GM12875 (cell line): ENCODE measurements around the gene C2CD2.

ENCODE experiments used
- H3K4me3 ChIP-seq: one replicate; pipeline ENCODE4 v1.5.1; 2011; ENCODE audit warnings: low read depth, low read length, control low read depth
- TF ChIP-seq, protein P1 (sequence below): IDR thresholded peaks from 2 replicates; pipeline ENCODE4 v1.5.1; 2011; ENCODE audit warnings: low read depth, mild to moderate bottlenecking, control low read depth, inconsistent platforms, low read length, moderate library complexity, borderline replicate concordance; ENCODE audit not compliant: insufficient read depth

Gene C2CD2

DNA sequence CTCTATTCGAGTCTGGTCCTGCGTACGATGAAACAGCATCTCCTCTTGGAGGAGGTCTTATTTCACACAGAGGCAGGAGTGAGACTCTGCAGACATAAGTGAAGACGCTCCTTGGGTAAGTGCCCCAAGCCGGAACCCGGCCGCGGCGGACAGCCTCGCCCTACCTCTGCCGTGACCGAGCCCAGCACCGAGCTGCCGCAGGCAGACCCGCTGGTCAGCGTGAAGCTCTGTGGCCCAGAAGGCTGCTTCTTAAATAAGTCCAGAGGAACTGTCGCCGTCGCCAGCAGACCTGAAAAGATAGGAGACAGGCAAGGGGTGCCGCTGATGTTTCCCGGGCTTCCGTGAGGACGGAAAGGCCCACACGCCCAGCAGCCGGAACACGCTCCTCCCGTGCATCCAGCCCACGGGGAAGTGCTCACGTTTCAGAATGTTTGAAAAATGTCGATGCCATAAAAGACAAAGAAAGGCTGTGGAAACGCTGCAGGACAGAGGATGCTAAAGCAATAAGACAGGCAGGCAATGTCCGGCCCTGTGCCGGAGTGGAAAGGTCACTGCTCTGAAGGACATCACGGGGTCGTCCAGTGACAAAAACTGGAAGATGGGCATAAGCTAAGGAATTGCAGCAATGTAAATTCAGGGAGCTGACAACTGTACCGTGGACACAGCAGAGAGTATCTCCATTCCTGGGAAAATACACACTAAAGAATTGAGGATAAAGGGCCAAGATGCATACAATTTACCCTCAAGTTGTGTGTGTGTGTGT is 46.1 kb downstream of the C2CD2 start:
- TF ChIP-seq, protein P1, sequence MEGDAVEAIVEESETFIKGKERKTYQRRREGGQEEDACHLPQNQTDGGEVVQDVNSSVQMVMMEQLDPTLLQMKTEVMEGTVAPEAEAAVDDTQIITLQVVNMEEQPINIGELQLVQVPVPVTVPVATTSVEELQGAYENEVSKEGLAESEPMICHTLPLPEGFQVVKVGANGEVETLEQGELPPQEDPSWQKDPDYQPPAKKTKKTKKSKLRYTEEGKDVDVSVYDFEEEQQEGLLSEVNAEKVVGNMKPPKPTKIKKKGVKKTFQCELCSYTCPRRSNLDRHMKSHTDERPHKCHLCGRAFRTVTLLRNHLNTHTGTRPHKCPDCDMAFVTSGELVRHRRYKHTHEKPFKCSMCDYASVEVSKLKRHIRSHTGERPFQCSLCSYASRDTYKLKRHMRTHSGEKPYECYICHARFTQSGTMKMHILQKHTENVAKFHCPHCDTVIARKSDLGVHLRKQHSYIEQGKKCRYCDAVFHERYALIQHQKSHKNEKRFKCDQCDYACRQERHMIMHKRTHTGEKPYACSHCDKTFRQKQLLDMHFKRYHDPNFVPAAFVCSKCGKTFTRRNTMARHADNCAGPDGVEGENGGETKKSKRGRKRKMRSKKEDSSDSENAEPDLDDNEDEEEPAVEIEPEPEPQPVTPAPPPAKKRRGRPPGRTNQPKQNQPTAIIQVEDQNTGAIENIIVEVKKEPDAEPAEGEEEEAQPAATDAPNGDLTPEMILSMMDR: no peak
- no peak overlapping the region for H3K4me3 ChIP-seq

DNA sequence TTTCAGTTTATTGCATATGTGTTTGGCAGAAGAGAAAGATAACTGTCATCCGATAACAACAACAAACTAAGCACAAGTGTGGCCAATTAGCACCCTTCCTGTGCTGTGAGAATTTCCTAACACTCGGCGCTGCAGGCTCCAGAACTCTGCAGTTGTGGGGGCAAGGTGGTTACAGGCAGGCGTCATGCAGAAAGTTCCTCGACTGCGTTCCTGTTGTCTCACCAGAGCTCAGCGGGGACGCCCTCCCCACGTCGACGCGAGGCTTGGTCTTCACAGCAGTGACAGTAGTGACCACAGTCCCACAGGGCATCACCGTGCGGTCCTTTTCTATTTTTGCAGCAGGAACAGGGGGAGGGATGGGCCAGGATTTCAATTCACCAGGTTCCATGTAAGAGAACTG is 47.0 kb downstream of the C2CD2 start:
- no peak overlapping the region for H3K4me3 ChIP-seq
- TF ChIP-seq, protein P1: no peak

DNA sequence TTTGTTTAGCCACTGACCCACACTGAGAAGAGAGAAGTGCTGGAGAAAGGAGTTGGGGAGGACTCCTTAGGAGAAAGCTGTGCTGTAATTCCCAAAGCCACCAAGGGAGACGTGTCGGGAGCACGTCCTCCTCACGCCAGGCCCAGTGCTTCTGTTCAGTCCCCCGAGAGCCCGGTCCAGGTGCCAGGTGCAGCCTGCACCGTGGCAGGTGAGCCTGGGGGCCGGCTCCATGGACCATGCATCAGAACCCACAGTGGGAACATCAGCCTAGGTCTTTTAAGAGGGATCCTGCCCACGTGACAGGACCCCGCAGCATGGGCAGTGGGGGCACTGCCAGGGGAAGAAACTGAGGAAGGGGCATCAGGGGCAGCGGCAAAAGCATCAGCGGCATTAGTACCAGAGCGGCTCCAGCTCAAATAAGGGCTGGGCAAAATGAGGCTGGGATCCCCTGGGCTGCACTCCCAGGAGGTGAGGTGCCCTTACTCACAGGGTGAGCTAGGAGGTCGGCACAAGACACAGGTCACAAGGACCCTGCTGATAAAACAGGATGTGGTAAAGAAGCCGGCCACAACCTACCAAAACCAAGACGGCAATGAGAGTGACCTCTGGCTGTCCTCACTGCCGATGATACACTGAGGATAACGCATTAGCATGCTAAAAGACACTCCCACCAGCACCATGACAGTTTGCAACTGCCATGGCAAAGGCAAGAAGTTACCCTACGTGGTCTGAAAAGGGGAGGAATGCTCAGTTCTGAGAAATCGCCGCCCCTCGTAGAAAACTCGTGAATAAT is 50.1 kb downstream of the C2CD2 start:
- TF ChIP-seq, protein P1: no peak
- H3K4me3 ChIP-seq: no peak overlapping the region

DNA sequence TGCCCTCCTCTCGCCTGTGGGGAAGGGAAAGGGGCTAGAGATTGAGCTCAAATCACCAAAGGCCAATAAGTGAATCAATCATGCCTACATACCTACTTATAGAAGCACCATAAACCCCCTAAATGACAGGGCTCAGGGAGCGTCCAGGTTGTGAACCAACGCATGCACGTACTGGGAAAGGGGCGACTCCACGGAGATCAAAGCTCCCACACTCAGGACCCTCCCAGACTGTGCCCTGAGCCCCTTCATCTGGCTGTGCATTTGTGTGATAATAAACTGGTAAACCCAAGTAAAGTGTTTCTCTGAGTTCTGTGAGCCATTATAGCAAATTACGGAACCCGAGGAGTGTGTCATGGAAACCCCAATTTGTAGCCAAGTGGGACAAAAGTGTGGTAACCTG is 50.9 kb downstream of the C2CD2 start:
- H3K4me3 ChIP-seq: no peak overlapping the region
- TF ChIP-seq, protein P1: no peak

DNA sequence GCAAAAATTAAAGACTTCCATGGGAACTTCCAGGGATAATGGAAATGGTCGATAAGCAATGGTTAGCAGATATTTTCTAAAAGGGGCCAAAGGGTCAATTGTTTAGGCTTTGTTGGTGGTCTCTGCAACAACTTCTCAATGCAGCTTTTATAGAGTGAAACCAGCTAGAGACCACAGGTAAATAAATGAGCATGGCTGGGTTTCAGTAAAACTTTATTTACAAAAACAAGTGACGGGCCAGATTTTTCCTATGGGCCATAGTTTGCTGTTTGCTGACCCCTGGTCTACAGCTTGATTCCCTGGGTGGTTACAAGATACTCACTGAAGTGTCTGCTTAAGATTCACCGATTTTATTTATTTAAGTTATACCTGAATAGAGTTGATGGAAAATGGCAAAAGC is 52.0 kb downstream of the C2CD2 start:
- TF ChIP-seq, protein P1: no peak
- H3K4me3 ChIP-seq: no peak overlapping the region

DNA sequence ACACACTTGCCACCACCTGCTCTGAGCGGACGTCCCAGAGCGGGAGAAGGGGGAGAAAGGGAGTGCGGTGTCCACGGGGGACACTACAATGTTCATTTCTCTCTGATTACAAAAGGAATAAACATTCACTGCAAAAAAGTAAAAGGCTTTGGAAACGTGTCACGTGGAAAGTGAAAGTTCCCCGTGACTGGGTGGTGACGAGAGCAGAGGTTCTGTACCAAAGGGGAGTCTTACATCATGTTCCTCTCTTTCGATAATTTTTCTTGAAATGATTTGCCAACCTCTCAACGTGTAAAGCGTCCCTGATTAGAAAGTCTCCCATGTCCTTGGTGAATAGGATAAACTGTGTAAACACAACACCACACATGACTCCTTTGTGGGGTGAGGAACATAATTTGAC is 52.7 kb downstream of the C2CD2 start:
- TF ChIP-seq, protein P1: no peak
- no peak overlapping the region for H3K4me3 ChIP-seq
